ENCODE measurements around the gene PPM1D.
A peak's percentile ranks its signal among the peaks of the same experiment; 100 is the strongest.

Gene PPM1D

GRCh38 chr17:60631119-60631518 is 31.1 kb downstream of the PPM1D start:
- TF ChIP-seq CTCF (IDR thresholded peaks at IDR 0.05; ENCODE audit: insufficient read depth, low read length, missing control alignments): no peak
- no peak overlapping the region for H3K4me3 ChIP-seq (ENCODE audit: low read depth, low read length)
- POLR2A ChIA-PET: no interaction called here
- CTCF ChIA-PET: interaction anchor here (1.2 to 6.5 kb wide), 2 partner anchors 8 to 17 kb away, joined by 3 to 94 read pairs; no protein-coding TSS in a partner anchor
- no peak for DNase-seq (ENCODE audit: low read depth, low spot score)

- no peak for TF ChIP-seq CTCF (IDR thresholded peaks at IDR 0.05; ENCODE audit: insufficient read depth, low read length, missing control alignments)
- no peak overlapping the region for H3K4me3 ChIP-seq (ENCODE audit: low read depth, low read length)
- POLR2A ChIA-PET: no interaction called here
- CTCF ChIA-PET: interaction anchor here (0.6 to 5.4 kb wide), 39 partner anchors 8 to 386 kb away, joined by 3 to 94 read pairs (median 5); partner anchors contain the start of gene PPM1D
- DNase-seq (ENCODE audit: low read depth, low spot score): no peak
Measured at GRCh38 chr17:60637683-60638082, 37.7 kb downstream of the PPM1D start.

DNA sequence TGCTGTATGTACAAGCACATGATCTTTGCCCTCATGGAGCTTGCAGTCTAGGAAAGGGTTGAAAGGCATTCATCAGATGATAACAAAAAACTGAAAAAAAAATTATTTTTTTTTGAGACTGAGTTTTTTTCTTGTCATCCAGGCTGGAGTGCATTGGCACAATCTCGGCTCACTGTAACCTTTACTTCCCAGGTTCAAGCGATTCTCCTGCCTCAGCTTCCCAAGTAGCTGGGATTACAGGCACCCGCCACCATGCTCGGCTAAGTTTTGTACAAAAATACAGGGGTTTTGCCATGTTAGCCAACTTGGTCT is 39.0 kb downstream of the PPM1D start:
- H3K4me3 ChIP-seq (ENCODE audit: low read depth, low read length): no peak overlapping the region
- ChIA-PET CTCF (interaction anchor here (0.7 to 5.4 kb wide), 39 partner anchors 9 to 531 kb away, joined by 3 to 94 read pairs (median 5); partner anchors contain the start of gene PPM1D), POLR2A (no interaction called here)
- no peak for DNase-seq (ENCODE audit: low read depth, low spot score)
- TF ChIP-seq CTCF (IDR thresholded peaks at IDR 0.05; ENCODE audit: insufficient read depth, low read length, missing control alignments): no peak

GRCh38 chr17:60640503-60640902 is 40.5 kb downstream of the PPM1D start:
- ChIA-PET POLR2A (no interaction called here), CTCF (interaction anchor here (0.6 to 5.4 kb wide), 25 partner anchors 9 to 530 kb away, joined by 3 to 94 read pairs (median 6); partner anchors contain the start of genes BCAS3 and CHCT1)
- DNase-seq (ENCODE audit: low read depth, low spot score): no peak
- peak; percentile 40 for TF ChIP-seq CTCF (IDR thresholded peaks at IDR 0.05; ENCODE audit: insufficient read depth, low read length, missing control alignments)
- no peak overlapping the region for H3K4me3 ChIP-seq (ENCODE audit: low read depth, low read length)

GRCh38 chr17:60641126-60641525 is 41.1 kb downstream of the PPM1D start:
- POLR2A ChIA-PET: no interaction called here
- CTCF ChIA-PET: interaction anchor here (0.6 to 5.4 kb wide), 22 partner anchors 10 to 531 kb away, joined by 3 to 94 read pairs (median 6); partner anchors contain the start of genes BCAS3 and CHCT1
- no peak for TF ChIP-seq CTCF (IDR thresholded peaks at IDR 0.05; ENCODE audit: insufficient read depth, low read length, missing control alignments)
- no peak overlapping the region for H3K4me3 ChIP-seq (ENCODE audit: low read depth, low read length)
- no peak for DNase-seq (ENCODE audit: low read depth, low spot score)

- CTCF ChIA-PET: interaction anchor here (0.8 to 5.4 kb wide), 15 partner anchors 9 to 532 kb away, joined by 3 to 94 read pairs (median 6); partner anchors contain the start of gene CHCT1
- peak; percentile 57 for TF ChIP-seq CTCF (IDR thresholded peaks at IDR 0.05; ENCODE audit: insufficient read depth, low read length, missing control alignments)
- no peak overlapping the region for H3K4me3 ChIP-seq (ENCODE audit: low read depth, low read length)
- POLR2A ChIA-PET: no interaction called here
- DNase-seq (ENCODE audit: low read depth, low spot score): no peak
Measured at GRCh38 chr17:60641810-60642220, 41.8 kb downstream of the PPM1D start.

All from AG04449 (cell line).